GM19324 (cell line): ENCODE results near the gene SLC12A5.
"Not testable (repeated sequence)": the region's sequence is repeated elsewhere in the genome, so short reads cannot be mapped to it uniquely, and the experiment has no call there.

Experiments
- ATAC-seq: cut with Tn5 transposase; IDR thresholded peaks from one replicate; pipeline ENCODE4 v1.9.1; 2021; ENCODE audit warnings: mild to moderate bottlenecking, moderate library complexity; ENCODE audit not compliant: unreplicated experiment, low FRiP score

Gene SLC12A5

DNA sequence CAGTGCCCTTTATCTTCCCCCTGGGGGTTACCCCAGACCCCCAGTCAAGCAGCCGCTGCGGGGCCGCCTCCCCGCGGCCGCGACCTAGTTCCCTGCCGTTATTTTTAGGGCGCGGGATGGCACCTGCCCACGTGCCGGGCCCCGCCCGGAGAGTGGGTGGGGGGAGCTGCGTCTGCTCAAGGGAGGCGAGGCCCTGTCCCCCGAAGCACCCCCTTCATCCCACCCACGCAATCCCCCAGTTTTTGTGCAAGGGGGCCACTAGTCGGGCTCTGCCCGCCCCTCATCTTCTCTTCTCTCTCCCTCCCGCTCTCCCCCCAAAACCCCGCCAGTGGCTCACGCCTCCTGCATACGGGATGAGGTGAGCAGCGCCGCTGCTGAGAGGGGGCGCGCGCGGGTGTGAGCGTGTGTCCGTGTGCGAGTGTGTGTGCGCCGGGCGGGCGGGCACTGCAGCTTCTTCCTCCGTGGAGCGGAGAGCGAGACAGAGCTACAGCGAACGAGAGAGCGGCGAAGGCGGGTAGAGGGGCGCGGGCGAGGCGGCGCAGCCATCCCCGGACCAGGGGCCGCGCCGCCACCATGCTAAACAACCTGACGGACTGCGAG is at the start of gene SLC12A5:
Gene SLC12A5, plus strand, starts transcription at position 444 of the 600 bp plus-strand sequence. Its CDS starts 130 bp downstream, at position 574.
- ATAC-seq, result no peak

DNA sequence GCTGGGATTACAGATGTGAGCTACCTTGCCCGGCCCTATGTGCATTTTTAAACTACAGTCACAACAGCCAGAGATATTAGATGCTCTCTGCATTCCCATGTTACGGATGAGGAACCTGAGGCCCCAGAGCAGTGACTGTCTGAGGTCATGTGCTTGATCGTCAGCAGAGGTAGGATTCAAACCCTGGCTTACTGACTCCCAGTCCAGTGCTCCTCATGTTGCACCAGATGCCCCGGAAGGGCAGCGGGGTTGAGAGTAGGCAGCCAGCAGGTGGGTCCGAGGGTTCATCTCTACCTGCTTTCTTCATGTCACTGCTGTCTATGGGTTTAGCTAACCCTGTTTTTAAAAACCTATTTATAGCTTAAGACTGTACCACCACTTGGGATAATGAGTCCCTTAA is 47.8 kb upstream of the SLC12A5 start:
- ATAC-seq, result no peak

DNA sequence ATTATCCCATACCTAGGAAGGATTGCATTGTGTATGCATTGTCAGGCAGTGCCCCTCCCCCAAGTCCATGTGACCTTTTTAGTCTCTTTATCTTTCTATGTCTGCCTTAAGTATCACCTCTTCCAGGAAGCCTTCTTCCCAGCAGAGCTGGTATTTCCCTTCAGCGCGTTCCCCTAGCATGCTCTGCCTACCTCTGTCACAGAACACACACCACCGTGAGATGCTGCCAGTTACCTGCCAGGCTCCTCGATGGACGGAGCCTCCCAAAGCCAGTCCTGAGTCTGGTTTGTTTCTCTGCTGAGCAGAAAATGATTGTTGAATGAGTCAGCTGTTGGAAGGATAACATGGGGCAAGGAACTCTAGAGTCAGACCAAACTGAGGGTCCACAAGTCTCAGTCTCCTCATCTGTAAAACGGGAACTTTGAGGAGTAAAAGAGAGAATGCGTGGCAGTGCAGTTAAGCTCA is 45.7 kb upstream of the SLC12A5 start:
- ATAC-seq, result no peak

DNA sequence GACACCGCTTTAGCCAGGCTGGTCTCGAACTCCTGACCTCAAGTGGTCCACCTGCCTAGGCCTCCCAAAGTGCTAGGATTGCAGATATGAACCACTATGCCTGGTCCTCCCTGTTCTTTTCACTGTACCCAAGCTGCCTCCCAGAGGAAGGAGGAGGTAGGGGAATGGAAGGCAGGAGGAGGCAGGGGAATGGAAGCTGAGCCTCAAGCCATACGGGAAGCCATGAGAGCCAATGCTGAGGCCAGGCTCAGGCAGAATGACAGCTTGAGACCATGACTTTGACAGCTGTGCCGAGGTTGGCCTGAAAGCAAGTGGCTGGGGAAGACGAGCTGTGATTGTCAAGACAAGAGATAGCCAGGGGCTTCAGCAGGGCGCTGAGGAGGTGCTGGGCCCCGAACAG is 43.4 kb upstream of the SLC12A5 start:
- no peak for ATAC-seq

DNA sequence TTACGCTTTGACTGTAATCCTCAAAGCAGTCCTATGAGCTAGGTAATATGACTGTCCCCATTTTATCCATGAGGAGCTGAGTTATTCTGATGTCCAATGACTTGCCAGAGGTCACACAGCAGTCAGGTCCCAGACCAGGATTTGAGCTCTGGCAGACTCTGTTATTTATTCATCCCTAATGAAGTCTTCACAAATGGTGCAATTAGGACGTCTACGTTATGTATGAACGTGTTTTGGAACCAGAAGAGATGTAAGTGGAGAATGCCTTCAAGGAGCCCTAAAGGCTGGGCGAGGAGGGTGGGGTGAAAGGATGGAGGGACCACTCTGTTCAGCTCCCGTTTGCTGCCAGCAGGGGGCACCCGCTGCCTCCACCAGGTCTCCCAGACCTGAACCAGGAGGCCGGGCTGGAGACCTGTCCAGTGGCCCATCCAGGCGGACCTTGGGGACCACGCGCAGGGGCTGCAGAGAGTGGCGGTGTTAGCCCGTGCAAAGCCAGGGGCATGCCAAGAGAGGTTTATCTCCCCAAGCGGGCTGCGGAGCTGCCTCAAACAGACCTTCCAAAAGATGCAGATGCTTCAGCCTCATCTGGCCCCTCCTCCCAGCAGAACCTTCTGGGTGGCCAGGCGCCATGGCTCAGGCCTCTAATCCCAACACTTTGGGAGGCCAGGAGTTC is 41.8 kb upstream of the SLC12A5 start:
- ATAC-seq, result no peak

DNA sequence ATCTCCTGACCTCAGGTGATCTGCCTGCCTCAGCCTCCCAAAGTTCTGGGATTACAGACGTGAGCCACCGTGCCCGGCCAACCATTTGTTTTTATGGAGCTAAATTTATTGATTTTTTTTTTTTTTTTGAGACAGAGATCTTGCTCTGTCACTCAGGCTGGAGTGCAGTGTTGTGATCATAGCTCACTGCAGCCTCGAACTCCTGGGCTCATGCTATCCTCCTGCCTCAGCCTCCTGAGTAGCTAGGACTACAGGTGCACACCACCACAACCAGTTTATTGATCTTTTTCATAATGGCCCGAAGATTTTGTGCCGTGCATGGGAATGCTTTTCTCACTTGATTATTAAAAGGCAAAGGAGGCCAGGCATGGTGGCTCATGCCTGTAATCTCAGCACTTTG is 40.2 kb upstream of the SLC12A5 start:
- ATAC-seq, result not testable (repeated sequence)

DNA sequence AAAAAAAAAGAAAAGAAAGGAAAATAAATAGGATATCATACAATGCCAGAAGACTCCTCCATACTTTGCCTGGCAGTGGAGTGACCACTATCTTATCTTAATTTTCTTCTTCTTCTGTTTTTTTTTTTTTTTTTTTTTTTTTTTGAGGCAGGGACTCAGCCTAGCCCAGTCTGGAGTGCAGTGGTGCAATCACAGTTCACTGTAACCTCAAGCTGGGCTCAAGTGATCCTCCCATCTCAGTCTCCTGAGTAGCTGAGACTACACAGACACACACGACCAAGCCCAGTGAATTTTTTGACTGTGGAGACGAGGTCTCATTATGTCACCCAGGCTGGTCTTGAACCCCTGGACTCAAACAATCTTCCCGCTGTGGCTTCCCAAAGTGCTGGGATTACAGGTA is 37.4 kb upstream of the SLC12A5 start:
- ATAC-seq, result no peak

DNA sequence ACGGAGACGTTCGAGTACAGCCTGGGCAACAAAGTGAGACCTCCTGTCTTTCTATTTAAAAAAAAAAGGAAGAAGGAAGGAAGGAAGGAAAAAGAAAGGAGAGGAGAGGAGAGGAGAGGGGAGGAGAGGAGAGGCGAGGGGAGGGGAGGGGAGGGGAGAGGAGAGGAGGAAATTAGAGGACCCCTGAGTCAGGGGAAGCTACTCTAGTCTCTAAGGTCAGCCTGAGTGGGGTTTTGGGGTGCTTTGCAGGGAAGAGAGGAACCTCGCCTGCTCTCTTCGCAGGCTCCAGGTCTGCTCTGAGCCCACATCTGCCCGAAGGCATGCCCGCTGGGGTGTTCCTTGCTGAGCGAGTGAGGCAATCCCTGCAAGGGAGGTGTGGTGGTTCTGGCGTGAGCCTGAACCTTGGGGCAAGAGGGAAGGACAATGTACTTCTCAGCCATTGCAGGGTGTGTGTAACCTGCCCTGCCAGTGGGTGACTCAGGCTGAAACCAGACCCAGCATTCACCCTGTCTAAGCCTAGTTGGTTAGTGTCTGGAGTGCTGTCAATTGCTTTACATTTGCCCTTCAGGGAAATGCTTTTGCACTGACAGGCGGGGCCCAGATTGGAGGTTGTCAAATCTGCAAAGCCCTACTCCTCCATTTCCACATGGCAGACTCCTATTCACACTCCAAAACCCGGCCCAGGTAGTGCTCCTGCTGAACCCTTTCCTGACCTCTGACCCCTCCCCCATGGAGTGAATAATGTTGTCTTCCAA is 35.6 kb upstream of the SLC12A5 start:
- no peak for ATAC-seq

DNA sequence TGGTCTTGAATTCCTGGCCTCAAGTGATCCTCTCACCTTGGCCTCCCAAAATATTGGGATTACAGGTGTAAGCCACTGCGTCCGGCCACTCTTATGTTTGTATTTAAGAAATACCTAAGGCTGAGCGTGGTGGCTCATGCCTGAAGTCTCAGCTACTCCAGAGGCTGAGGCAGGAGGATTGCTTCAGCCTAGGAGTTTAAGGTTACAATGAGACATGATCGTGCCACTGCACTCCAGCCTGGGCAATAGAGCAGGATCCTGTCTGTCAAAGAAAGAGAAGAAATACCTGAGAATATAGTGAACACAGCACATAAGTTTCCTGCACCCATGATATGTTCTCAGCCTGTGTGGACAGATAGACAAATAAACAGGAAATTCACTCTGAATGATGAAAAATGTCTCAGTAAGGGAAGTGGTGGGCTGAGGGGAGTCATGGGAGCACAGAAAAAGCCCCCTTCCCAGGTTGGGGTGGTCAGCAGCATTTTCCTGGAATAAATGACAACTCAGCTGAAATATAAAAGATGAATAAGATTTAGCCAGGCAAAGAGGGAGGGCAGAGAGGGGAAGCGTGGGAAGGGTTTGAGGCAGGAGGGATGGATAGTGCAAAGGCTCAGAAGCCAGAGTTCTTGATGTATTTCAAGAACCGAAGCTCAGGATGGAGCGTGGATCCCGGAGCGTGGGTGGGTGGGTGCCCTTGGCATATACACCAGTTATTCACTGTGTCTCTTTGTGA is 34.1 kb upstream of the SLC12A5 start:
- no peak for ATAC-seq

DNA sequence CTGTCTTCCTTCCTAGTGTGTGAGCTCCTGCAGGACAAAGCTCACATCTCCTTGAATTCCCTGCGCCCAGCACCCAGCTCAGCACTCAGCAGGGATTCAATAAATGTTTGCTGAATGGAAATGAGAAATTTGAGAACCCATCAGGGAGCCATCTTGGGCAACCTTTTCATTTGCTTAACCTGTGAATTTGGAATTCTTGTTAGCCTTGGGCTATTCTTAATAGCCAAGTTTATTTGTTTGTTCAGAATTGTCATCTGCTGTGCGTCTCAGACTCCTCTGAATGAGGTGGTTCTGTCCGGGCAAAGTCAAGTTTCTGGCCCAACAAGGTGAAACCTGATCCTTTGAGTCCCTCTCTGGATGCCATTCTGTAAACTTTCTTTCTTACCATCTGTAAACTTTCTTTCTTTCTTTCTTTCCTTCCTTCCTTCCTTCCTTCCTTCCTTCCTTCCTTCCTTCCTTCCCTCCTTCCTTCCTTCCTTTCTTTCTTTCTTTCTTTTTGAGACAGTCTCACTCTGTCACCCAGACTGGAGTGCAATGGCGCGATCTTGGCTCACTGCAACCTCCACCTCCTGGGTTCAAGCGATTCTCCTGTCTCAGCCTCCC is 33.4 kb upstream of the SLC12A5 start:
- not testable (repeated sequence) for ATAC-seq

DNA sequence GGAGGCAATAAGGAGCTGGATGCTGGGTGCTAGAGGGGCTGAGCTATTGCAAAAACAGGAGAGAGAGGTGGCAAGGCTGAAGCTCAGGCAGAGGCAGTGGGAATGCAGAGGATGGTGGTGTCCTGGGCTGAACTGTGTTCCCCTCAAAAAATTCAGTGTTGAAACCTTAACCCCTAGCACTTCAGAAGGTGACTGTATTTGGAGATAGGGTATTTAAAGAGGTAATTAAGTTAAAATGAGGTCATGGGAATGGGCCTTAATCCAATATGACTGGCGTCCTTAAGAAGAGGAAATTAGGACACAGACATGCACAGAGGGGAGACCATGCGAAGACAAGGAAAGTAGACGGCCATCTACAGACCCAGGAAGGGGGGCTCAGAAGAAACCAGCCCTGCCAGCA is 31.8 kb upstream of the SLC12A5 start:
- no peak for ATAC-seq

DNA sequence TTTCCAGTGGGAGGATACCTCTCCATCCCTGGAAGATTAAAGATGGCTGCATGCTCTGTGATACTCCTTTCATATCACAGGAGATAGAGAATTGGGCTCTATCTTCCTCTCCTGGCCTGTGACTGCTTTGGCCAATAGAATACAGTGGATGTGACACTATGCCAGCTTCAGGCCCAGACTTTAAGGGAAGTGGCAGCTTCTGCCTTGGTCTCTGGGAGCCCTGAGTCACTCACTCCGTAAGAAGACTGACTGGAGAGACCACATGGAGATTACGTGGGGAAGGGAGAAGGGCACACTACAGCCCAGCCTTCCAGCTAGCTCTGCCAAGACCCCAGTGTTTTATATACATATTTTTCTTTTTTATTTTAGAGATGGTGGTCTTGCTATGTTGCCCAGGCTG is 30.7 kb upstream of the SLC12A5 start:
- ATAC-seq, result no peak

DNA sequence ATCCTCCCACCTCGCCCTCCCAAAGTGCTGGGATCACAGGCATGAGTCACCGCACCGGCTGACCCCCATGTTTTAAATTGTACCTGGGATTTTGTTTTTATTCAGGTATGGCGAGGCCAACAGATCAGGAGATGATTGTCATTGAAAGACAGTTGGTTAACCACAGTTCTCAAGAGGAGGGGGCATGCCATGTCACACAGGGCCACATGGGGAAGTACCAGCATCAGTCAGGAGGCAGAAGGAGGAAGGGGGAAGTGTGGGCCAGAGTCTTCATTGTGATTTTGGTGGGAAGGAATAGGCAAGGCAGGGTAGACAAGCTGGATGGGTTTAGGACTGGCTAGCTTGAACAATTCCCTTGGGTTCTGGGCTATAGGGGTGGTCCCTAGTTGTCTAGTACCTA is 30.3 kb upstream of the SLC12A5 start:
- ATAC-seq, result no peak

DNA sequence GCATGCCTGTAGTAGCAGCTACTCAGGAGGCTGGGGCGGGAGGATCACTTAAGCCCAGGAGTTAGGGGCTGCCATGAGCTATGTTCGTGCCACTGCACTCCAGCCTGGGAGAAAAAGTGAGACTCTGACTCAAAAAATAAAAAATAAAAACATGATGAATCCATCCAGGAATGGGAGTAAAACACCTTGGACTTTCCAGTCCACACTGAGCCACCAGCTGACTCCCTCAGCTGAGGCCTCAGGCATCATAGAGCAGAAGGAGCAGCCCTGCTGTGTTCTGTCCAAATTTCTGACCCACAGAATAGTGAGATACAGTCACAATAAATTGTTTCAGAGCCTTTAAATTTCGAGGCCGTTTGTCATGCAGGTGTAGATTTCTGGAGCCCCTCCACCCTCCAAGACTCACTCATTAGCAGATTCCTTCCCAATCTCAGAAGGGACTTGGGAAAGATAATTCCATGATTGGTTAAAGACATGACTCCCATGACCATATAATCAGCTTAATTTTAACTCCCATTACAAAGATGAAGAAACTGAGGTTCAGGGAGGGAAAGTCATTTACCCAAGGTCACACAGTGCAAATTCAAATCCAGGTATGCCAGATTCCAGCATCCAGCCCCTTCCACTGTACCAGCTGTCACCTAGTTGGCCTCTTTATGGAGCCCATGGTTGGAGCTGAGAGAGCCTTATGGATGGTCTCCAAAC is 29.3 kb upstream of the SLC12A5 start:
- no peak for ATAC-seq

DNA sequence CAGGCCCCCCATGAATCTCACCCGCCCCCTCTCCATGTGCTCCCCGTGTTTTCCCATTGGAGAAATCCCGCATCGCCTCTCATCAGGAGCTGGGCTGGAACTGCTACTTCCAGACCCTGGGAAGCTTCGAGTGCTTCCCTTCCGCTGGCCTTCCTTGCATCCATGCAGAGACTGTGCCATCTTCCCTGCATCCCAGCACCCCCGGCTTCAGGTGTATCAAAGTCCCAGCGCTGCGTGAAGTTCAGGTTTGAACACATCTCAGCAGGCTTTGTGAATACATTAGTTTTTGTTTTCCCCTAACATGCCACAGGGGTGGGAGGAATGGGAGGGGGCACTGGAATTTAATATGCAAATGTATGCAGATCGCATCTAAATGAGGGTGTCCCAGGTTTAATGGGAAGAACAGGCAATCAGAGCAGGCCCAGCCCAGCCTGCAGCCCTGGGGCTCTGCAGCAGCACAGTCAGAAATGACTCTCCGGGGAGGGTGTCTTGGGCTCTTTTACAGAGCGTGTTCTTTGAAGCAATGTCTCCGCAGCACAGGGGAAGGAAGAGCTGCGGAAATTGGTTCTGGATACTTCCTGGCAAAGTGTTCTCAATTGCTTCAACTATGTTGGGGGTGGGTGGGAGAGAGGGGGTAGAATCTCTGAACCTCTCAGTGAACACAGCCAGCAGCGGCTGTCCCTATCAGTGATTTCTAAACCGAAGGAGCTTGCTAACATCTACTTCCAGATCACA is 28.6 kb upstream of the SLC12A5 start:
- ATAC-seq, result no peak

DNA sequence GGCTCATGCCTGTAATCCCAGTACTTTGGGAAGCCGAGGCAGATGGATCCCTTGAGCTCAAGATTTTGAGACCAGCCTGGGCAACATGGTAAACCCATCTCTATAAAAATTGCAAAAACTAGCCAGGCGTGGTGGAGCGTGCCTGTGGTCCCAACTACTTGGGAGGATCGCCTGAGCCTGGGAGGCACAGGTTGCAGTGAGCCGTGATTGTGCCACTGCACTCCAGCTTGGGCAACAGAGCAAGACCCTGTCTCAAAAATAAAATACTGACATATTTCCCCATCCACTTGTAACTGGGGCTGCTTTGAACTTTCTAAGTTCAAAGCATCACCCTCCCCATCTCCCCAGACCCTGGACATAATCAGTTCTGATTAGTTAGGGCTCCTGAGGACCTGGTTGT is 27.5 kb upstream of the SLC12A5 start:
- ATAC-seq, result no peak

DNA sequence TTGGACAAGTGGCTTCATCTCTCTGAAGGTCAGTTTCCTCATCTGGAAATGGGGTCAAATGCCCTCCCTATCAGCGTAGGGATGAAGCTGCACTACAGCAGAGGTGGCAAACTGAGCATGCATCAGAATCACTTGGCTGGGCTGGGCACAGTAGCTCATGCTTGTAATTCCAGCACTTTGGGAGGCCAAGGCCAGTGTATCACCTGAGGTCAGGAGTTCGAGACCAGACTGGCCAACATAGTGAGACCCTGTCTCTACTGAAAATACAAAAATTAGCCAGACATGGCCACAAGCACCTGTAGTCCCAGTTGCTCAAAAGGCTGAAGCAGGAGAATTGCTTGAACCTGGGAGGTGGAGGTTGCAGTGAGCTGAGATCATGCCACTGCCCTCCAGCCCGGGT is 27.0 kb upstream of the SLC12A5 start:
- no peak for ATAC-seq

DNA sequence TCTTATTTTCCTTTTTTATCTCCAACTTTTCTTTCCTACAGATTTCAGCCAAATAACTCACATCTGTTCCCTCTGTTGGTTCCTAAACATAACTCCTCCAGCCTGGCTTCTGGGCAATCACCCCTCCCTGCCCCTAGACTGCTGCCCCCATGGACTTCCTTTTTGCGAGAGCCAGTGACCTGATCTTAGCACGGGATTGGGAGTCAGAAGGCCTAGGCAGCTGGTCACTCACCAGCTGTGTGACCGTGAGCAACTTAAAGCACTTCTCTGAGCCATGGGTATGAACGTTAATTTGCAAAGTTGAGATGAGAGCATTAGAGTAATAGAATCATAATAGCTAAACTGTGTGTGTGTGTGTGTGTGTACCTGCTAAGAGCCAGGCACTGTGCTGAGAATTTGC is 24.8 kb upstream of the SLC12A5 start:
- ATAC-seq, result no peak

DNA sequence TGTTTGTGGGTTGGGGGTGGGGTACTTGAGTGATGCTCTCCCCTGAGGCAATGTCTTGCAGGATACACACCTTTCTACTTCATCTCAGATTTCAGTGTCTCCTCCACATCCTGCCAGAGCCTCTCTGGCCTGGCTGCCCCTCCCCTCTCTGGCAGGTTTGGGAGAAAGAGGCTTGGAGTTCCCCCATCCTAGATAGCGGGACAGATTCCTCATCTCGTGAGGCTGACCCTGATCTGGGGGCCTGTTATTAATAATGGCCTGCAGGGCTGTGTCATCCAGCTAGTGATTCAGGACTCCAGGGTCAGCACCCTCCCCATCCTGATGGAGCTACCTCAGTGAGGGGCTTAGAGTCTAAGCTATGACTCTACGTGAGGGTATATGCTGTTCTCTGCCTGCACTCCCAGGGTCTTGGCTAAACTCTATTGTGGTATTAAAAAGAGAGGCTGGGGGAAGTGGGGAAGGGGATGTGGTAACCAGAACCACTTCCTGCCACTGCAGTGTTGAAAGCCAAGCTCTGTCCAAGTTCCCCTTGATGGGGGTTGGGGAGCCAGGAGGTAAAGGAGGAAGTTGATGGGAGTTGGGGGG is 24.0 kb upstream of the SLC12A5 start:
- no peak for ATAC-seq
